Endometrial microvascular endothelial cells (primary cell): ENCODE data around the gene SENP6. TPM values are rescaled to one million over a fixed set of nuclear protein-coding genes. Genes with fewer than 3 reads are reported as not detected.
"Not testable (repeated sequence)": the region's sequence is repeated elsewhere in the genome, so short reads cannot be mapped to it uniquely, and the experiment has no call there.

ENCODE experiments used
- in situ Hi-C: cut with HindIII; loops from 2 replicates; pipeline ENCODE4 v1.10.0; 2017; ENCODE audit warnings: low sequenced_read_pairs, low pct_unique_long_range_greater_than_20kb; ENCODE audit errors: inconsistent ontology term
- total RNA-seq: library from RNA; depleted of rRNA; stranded (reverse); fragments of >200 nt; gene quantifications from one replicate; pipeline ENCODE4 v1.2.3, GENCODE V29; 2015; ENCODE audit errors: inconsistent ontology term

SENP6 gene
- total RNA-seq, 1 donor from 2014 or later, result 34.0 TPM

DNA sequence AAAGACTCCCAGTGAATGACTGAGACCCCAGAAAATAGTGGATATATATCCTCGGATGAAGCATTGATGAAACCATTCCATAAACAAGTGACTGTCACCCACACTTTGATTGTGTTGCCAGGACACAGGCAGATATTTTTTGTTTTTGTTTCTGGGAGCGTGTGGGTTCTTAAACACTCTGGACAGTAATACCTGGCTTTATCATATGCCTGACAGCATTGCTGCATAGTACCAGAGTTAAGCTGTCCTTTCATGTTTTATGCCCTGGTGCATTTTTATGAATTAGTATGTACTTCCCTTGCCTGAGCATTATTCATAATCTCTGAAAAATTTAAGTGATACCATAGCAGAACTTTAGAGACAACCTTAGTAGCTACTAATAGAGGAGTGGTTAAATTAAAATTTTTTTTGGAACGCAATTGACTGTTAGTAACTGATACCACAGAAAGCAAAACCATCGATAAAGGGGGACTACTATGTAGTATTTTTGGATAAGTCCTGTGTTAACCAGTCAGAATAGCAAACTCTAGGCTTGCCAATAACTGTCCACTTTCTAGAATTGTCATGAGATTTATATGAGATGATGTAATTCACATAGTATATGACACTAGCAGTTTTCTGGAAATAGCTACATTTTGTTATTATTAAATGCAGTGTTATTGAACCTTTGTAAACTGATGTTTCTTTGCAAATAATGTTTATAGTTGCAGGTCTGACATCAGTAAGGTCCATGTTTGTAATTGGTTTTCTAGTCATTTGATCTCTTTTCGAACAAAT lies 30.4 kb downstream of the SENP6 start:
- in situ Hi-C loops, result no loop called here

DNA sequence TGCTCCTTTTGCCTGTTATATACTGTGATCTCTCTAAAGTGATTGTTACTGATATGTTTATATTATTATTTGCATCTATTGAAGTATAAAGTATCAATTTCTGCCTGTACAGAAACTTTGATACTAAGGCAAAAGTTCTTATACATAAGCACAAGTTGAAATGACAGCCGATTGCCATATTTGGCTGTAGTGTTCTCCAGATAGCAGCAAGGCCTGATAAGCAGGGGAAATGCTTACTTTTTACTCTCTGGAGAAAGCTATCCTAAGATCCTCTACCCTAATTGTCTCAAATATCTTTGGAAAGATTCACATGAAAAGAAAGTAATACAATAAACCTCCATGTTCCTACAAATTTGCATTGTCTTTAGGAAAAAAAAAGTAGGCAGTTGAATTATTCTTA lies 31.4 kb downstream of the SENP6 start:
- in situ Hi-C loops, result no loop called here

DNA sequence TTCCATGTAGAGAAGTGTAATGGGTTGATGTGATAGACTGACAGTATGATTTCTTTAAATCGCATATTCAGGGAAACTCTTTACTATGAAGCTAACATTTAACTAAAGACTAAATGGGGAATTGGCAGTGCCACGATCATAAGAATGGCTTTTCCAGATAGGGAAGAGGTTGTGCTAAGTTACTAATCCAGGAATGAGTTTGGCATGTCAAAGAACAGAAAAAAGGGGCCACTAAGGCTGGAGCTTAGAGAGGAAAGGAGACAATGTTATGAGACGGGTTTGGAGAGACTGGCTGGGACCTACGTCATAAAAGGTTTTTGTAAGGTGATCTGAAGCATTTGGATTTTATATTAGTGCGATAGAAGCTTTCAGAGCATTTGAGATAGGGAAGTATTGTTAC lies 40.6 kb downstream of the SENP6 start:
- in situ Hi-C loops, result no loop called here

DNA sequence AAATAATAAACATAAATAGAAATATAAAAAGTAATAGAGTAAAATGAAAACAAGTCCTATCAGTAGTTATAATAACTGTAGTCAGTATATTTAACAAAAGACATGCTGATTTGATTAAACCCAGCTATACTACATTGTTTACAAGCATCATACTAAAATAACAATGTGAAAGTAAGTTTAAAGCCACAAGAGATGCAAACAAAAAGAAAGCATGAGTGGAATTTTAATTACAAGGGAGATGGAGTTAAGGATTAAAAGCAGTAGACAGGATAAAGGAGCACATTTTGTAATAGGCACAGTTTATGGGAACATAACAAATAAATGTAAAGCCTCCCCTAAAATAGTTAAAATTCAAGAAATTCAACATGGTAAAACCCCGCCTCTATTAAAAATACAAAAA lies 41.5 kb downstream of the SENP6 start:
- in situ Hi-C loops, result no loop called here

DNA sequence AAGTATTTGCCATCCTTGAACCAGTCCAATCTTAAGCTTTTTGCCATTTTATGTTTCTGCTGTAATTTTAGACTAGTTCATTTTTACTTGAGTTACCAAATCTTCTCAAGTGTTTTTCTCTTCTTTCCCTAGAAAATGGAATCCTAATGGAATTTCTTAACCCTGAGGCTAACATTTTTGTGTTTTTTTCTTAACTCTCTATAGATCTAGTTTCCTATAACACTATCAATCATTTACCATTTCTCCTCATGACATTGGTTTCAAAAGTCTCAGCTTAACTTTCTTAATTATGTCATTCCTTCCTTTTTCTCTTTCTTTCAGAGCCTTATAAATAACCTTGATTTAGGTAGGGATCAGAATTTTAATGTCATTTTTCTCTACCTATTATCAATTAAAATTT lies 54.8 kb downstream of the SENP6 start:
- in situ Hi-C loops, result no loop called here

DNA sequence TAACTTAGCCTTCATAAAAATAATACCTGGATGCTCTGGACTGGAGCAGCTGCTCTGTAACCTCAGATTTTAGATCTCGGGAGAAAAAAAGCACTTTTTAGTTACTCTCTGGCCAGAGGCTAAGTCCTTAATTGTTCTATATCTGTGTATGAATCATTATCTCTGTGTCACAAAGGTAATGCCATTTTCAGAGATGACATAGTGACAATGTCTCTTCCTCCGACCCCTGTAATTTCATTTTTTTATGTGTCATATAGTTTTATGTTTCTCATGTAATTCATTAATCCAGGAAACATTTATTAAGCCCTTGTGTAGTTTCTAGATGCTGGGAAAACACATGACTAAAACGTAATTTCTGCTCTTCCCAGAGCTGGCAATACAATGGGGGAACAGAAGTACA lies 55.6 kb downstream of the SENP6 start:
- in situ Hi-C loops, result no loop called here

DNA sequence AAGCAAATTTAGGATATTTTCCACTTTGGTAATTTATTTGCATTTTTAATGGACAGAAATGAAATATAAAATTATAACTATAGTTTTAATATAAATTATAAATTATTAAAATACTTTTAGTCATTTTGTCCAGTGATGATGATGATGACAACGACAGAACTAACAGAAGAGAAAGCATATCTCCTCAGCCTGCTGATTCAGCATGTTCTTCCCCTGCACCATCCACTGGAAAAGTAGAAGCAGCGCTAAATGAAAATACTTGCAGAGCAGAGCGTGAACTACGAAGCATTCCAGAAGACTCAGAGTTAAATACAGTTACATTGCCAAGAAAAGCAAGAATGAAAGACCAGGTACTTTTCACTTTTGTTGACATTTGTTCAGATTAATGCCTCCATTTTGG lies 64.9 kb downstream of the SENP6 start:
- in situ Hi-C loops, result no loop called here

DNA sequence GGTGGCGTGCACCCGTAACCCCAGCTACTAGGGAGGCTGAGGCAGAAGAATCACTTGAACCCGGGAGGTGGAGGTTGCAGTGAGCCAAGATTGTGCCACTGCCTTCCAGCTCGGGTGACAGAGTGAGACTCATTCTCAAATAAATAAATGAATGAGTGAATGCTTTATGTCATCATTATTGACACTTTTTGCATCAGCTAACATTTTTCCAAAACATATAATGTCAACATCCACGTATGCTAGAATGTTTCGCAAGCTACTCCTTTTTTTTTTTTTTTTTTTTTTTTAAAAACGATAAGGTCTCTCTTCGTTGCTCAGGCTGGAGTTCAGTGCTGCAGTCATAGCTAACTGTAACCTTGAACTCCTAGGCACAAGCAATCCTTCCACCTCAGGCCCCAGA lies 72.2 kb downstream of the SENP6 start:
- in situ Hi-C loops, result no loop called here

DNA sequence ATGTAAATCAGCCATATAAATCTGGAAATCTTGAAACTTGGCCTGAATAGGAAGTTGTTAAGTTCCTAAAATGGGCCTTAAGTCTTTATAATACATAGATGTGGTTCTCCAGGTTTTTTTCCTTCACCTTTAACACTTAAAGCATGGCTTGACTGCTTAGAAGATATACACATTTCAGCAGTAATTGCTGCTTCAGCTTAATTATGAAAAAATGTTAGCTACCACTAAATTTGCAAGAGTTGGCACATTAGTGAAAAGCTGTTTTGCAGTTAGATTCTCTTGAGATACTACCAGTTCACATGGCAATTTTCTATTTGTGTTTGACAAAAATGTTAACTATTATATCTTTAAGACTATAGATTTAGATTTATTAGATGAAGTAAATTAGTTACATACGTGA lies 74.7 kb downstream of the SENP6 start:
- in situ Hi-C loops, result no loop called here

DNA sequence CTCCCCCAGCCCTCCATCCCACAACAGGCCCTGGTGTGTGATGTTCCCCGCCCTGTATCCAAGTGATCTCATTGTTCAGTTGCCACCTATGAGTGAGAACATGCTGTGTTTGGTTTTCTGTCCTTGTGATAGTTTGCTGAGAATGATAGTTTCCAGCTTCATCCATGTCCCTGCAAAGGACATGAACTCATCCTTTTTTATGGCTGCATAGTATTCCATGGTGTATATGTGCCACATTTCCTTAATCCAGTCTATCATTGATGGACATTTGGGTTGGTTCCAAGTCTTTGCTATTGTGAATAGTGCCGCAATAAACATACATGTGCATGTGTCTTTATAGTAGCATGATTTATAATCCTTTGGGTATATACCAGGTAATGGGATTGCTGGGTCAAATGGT lies 80.9 kb downstream of the SENP6 start:
- in situ Hi-C loops, result not testable (repeated sequence)

DNA sequence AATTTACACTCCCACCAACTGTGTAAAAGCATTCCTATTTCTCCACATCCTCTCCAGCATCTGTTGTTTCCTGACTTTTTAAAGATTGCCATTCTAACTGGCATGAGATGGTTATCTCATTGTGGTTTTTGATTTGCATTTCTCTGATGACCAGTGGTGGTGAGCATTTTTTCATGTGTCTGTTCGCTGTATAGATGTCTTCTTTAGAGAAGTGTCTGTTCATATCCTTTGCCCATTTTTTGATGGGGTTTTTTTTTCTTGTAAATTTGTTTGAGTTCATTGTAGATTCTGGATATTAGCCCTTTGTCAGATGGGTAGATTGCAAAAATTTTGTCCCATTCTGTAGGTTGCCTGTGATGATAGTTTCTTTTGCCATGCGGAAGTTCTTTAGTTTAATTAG lies 81.3 kb downstream of the SENP6 start:
- in situ Hi-C loops, result not testable (repeated sequence)

DNA sequence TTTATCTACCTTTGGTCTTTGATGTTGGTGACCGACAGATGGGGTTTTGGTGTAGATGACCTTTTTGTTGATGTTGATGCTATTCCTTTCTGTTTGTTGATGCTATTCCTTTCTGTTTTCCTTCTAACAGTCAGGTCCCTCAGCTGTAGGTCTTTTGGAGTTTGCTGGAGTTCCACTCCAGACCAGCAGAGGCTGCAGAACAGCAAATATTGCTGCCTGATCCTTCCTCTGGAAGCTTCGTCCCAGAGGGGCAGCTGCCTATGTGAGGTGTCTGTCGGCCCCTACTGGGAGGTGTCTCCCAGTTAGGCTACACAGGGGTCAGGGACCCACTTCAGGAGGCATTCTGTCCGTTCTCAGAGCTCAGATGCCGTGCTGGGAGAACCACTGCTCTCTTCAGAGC lies 85.9 kb downstream of the SENP6 start:
- in situ Hi-C loops, result not testable (repeated sequence)

DNA sequence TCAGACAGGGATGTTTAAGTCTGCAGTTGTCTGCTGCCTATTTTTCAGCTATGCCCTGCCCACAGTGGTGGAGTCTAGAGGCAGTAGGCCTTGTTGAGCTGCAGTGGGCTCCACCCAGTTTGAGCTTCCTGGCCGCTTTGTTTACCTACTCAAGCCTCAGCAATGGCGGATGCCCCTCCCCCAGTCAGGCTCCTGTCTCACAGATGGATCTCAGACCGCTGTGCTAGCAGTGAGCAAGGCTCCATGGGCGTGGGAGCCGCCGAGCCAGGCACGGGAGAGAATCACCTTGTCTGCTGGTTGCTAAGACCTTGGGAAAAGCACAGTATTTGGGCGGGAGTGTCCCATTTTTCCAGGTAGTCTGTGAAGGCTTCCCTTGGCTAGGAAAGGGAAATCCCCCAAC lies 86.3 kb downstream of the SENP6 start:
- in situ Hi-C loops, result not testable (repeated sequence)

DNA sequence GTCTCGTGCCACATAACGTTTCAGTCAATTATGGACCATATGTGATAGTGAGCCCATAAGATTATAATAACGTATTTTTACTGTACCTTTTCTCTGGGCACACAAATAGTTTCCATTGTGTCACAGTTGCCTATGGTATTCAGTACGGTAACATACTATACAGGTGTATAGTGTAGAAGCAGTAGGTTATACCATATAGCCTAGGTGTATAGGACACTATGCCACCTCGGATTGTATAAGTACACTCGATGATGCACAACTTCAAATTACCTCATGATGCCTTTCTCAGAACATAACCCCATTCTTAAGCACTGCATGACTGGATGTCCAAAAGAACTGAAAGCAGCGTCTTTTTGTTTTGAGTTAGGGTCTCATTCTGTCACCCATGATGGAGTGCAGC lies 87.9 kb downstream of the SENP6 start:
- in situ Hi-C loops, result no loop called here

DNA sequence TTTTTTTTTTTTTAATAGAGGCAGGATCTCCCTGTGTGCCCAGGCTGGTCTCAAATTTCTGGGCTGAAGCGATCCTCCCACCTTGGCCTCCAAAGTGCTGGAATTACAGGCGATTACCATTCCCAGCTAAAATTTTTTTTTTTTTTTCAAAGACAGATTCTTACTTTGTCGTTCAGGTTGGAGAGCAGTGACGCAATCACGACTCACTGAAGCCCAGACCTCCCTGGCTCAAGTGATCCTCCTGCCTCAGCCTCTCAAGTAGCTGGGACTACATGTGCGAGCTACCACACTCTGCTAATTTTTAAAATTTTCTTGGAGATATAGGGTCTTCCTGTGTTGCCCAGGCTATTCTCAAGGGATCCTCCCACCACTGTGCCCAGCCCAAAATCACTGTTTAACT lies 89.3 kb downstream of the SENP6 start:
- in situ Hi-C loops, result no loop called here

DNA sequence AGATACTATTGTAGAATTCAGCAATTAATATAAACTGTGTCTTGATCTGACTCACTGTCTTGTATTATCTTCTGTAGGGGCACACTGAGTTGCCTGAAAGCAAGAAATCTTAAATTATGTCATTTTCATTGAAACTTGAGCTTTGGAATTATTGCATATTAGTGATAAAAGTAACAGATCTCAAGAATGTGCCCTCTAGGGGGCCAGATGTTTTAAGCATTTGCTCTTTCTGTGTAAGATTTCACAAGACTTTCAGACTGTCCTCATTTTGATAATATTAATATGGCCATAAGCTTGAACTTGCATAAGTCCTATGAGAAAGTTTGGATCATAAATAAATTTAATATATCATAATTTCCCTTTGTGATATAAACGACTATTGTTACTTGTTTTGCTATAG lies 91.9 kb downstream of the SENP6 start:
- in situ Hi-C loops, result no loop called here

DNA sequence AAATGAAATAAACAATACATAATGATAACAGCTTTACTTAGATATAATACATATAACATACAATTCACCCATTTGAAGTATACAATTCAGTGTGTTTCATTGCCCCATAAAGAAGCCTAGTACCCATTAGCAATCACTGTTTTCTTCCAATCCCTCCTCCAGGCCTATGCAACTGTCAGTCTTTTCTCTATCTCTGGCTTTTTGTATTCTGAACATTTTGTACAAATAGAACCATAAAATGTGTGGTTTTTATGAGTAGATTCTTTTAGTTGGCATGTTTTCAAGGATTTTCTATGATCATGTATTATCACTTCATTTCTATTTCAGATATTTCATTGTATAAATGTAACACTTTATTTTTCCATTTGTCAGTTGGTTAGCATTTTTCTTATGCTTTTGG lies 92.7 kb downstream of the SENP6 start:
- in situ Hi-C loops, result no loop called here

DNA sequence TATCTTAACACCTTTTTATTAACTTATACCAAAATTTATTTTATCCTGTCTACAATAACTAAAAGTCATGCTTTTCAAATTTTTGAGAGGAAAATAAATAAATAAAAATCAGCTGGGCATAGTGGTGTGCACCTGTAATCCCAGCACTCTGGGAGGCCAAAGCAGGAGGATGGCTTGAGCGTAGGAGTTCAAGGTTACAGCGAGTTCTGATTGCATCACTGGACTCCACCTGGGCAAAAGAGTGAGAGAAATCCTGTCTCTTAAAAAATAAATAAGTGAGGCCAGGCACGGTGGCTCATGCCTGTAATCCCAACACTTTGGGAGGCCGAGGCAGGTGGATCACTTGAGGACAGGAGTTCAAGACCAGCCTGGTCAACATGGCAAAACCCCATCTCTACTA lies 106.7 kb downstream of the SENP6 start:
- in situ Hi-C loops, result not testable (repeated sequence)

DNA sequence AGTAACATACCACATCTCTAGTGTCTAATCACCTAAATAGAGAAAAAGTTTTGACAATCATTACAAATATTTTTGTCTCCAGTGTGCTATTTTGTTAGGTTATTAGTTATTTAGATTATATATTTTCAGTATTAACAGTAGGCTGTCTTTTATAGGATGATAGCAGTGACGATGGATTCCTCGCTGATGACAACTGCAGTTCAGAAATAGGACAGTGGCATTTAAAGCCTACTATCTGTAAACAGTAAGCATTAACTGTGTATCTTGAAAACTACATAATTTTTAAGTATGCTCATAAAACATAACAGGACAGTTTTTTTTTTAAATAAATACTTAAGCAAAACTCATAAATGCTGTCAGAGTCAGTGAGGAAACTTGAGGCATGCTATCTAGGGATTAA lies 109.5 kb downstream of the SENP6 start:
- in situ Hi-C loops, result no loop called here

DNA sequence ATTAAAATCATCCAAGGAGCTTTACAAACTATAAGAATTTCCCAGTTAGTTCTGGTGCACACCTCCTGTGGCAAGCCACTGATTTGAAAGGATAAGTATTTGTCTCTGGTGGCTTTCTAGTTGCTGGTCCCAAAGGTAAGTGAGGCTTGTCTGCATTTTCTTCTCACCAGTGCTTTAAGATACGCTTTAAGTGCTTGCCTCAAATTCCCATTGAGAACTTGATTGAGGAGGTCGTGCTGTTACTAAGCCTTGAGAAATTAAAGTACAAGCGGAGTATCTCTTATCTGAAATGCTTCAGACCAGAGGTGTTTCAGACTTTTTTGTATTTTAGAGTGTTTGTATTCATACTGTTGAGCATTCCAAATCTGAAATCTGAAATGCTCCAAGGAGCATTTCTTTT lies 117.5 kb downstream of the SENP6 start:
- in situ Hi-C loops, result no loop called here

DNA sequence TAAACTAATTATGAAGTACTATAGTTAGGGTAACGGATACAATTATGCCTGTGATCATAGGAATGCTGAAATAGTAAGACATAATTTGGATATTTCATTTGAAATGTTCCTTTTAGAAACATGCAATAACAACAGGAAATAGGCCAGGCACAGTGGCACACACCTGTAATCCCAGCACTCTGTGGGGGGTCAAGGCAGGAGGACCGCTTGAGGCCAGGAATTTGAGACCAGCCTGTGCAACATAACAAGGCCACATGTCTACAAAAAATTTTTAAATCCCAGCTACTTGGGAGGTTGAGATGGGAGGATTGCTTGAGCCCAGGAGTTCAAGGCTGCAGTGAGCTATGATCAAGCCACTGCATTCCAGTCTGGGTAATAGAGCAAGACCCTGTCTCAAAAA lies 121.7 kb downstream of the SENP6 start:
- in situ Hi-C loops, result no loop called here
